ENCODE measurements around the gene VILL. TPM values are rescaled to one million over a fixed set of nuclear protein-coding genes. Genes with fewer than 3 reads are reported as not detected.

Gene VILL
- total RNA-seq, 1 experiment from 2014 or later, result 2.9 TPM

GRCh38 chr3:37943126-37943525, 47.5 kb upstream of the VILL start:
- CTCF ChIA-PET, result no interaction called here

GRCh38 chr3:37943631-37944314, 46.8 kb upstream of the VILL start:
- H3K4me3 ChIP-seq (ENCODE audit: low read depth, low read length, poor library complexity, severe bottlenecking), result no peak overlapping the region
- no peaks in the 10 kb centered on the region for H3K9me3 ChIP-seq (ENCODE audit: low read depth, low read length, poor library complexity, severe bottlenecking)
- DNase-seq (ENCODE audit: low spot score), result no peak
- no peak overlapping the region for H3K27ac ChIP-seq (ENCODE audit: low read depth, low read length, poor library complexity, severe bottlenecking)
- H3K36me3 ChIP-seq (ENCODE audit: insufficient read depth, low read length, poor library complexity, severe bottlenecking), result no peaks in the 10 kb centered on the region
- H3K27me3 ChIP-seq (replicated peaks; ENCODE audit: insufficient read depth, low read depth, low read length, poor library complexity), result no peaks in the 10 kb centered on the region
- peaks cover 49% of the 10 kb centered on the region for H3K4me1 ChIP-seq (ENCODE audit: insufficient read depth, low read length, poor library complexity, severe bottlenecking)
- intact Hi-C loops (cut with micrococcal nuclease; ENCODE audit: unreplicated experiment), result no loop called here
- ChIA-PET POLR2A (ENCODE audit: low non-redundant PET) (no interaction called here), CTCF (no interaction called here)
- no TSS peak for BruUV-seq (replicated peaks)
- no peak for TF ChIP-seq EZH2 (IDR thresholded peaks at IDR 0.05; ENCODE audit: borderline replicate concordance, low read depth, low read length, poor library complexity, severe bottlenecking)

More at GRCh38 chr3:37943126-37943525, 47.5 kb upstream of the VILL start:
- no peak for DNase-seq (ENCODE audit: low spot score)
- H3K27me3 ChIP-seq (replicated peaks; ENCODE audit: insufficient read depth, low read depth, low read length, poor library complexity), result no peaks in the 10 kb centered on the region
- no TSS peak for BruUV-seq (replicated peaks)
- H3K36me3 ChIP-seq (ENCODE audit: insufficient read depth, low read length, poor library complexity, severe bottlenecking), result no peaks in the 10 kb centered on the region
- H3K4me3 ChIP-seq (ENCODE audit: low read depth, low read length, poor library complexity, severe bottlenecking), result no peak overlapping the region
- intact Hi-C loops (cut with micrococcal nuclease; ENCODE audit: unreplicated experiment), result no loop called here
- H3K9me3 ChIP-seq (ENCODE audit: low read depth, low read length, poor library complexity, severe bottlenecking), result no peaks in the 10 kb centered on the region
- H3K27ac ChIP-seq (ENCODE audit: low read depth, low read length, poor library complexity, severe bottlenecking), result no peak overlapping the region
- TF ChIP-seq CTCF (conservative IDR thresholded peaks at IDR 0.05; ENCODE audit: low read depth, low read length), result no peak
- no peak for TF ChIP-seq EZH2 (IDR thresholded peaks at IDR 0.05; ENCODE audit: borderline replicate concordance, low read depth, low read length, poor library complexity, severe bottlenecking)
- peaks cover 49% of the 10 kb centered on the region for H3K4me1 ChIP-seq (ENCODE audit: insufficient read depth, low read length, poor library complexity, severe bottlenecking)
- POLR2A ChIA-PET (ENCODE audit: low non-redundant PET), result no interaction called here

- peak overlapping the region; percentile 67 for H3K27ac ChIP-seq (ENCODE audit: low read depth, low read length, poor library complexity, severe bottlenecking)
- POLR2A ChIA-PET (ENCODE audit: low non-redundant PET), result no interaction called here
- intact Hi-C loops (cut with micrococcal nuclease; ENCODE audit: unreplicated experiment), result no loop called here
- H3K4me3 ChIP-seq (ENCODE audit: low read depth, low read length, poor library complexity, severe bottlenecking), result no peak overlapping the region
- no peaks in the 10 kb centered on the region for H3K9me3 ChIP-seq (ENCODE audit: low read depth, low read length, poor library complexity, severe bottlenecking)
- no peaks in the 10 kb centered on the region for H3K27me3 ChIP-seq (replicated peaks; ENCODE audit: insufficient read depth, low read depth, low read length, poor library complexity)
- no TSS peak for BruUV-seq (replicated peaks)
- CTCF ChIA-PET, result no interaction called here
- H3K36me3 ChIP-seq (ENCODE audit: insufficient read depth, low read length, poor library complexity, severe bottlenecking), result no peaks in the 10 kb centered on the region
- TF ChIP-seq EZH2 (IDR thresholded peaks at IDR 0.05; ENCODE audit: borderline replicate concordance, low read depth, low read length, poor library complexity, severe bottlenecking) (no peak), CTCF (conservative IDR thresholded peaks at IDR 0.05; ENCODE audit: low read depth, low read length) (no peak)
- no peak for DNase-seq (ENCODE audit: low spot score)
- peaks cover 49% of the 10 kb centered on the region for H3K4me1 ChIP-seq (ENCODE audit: insufficient read depth, low read length, poor library complexity, severe bottlenecking)
Measured at GRCh38 chr3:37944391-37944842, 46.2 kb upstream of the VILL start.
